Mesodermal cell (in vitro differentiated cells): ENCODE data around the gene DYSF.

ENCODE experiments used
- H3K27ac ChIP-seq: 2 replicates; pipeline ENCODE4 v1.7.0; 2013; ENCODE audit warnings: mild to moderate bottlenecking, low read depth, low read length, moderate library complexity; ENCODE audit not compliant: severe bottlenecking
- H3K36me3 ChIP-seq: 2 replicates; pipeline ENCODE4 v1.7.1; 2013; ENCODE audit warnings: mild to moderate bottlenecking, low read length, moderate library complexity; ENCODE audit not compliant: control insufficient read depth, insufficient read depth
- H3K4me1 ChIP-seq: one replicate; pipeline ENCODE4 v1.7.1; 2013; ENCODE audit warnings: mild to moderate bottlenecking, low read length; ENCODE audit not compliant: insufficient read depth, control insufficient read depth, poor library complexity, severe bottlenecking
- H3K4me3 ChIP-seq: 2 replicates; pipeline ENCODE4 v1.7.0; 2013; ENCODE audit warnings: low read length, control low read depth, mild to moderate bottlenecking; ENCODE audit not compliant: insufficient read depth, poor library complexity, severe bottlenecking; ENCODE audit errors: extremely low read depth
- H3K9me3 ChIP-seq: 2 replicates; pipeline ENCODE4 v1.7.1; 2013; ENCODE audit warnings: mild to moderate bottlenecking, low read length, moderate library complexity; ENCODE audit not compliant: control insufficient read depth
- WGBS, 2 experiments: methylation state at CpG; one replicate each; pipeline ENCODE4 v1.1.5; 2013; ENCODE audit warnings: missing lambda C conversion rate in 2 of 2; ENCODE audit not compliant: insufficient coverage in 2 of 2; 5-methylcytosine and 5-hydroxymethylcytosine counted together

The DYSF gene

GRCh38 chr2:71615767-71616730, 162.7 kb downstream of the DYSF start:
- Histone ChIP-seq H3K27ac (no peak overlapping the region), H3K4me3 (no peak overlapping the region), H3K36me3 (peaks cover 3% of the 10 kb centered on the region), H3K4me1 (no peaks in the 10 kb centered on the region), H3K9me3 (no peaks in the 10 kb centered on the region)
- 87 to 90% methylated on average over 9 of the region's 13 CpGs for WGBS, 2 experiments

GRCh38 chr2:71617266-71617665, 163.9 kb downstream of the DYSF start:
- Histone ChIP-seq H3K4me1 (no peaks in the 10 kb centered on the region), H3K27ac (no peak overlapping the region), H3K36me3 (peaks cover 1% of the 10 kb centered on the region), H3K9me3 (no peaks in the 10 kb centered on the region), H3K4me3 (no peak overlapping the region)
- WGBS, 2 experiments = 94 to 96% methylated on average over 5 of the region's 5 CpGs

GRCh38 chr2:71618327-71619113, 165.2 kb downstream of the DYSF start:
- Histone ChIP-seq H3K36me3 (no peaks in the 10 kb centered on the region), H3K4me3 (no peak overlapping the region), H3K4me1 (no peaks in the 10 kb centered on the region), H3K27ac (no peak overlapping the region), H3K9me3 (no peaks in the 10 kb centered on the region)
- WGBS, 2 experiments = 88 to 91% methylated on average over 11 to 12 of the region's 12 CpGs

GRCh38 chr2:71619230-71619741, 165.9 kb downstream of the DYSF start:
- peak overlapping the region; percentile 16 for H3K27ac ChIP-seq
- WGBS, 2 experiments = 84% methylated on average over 15 of the region's 15 CpGs
- H3K4me1 ChIP-seq = no peaks in the 10 kb centered on the region
- no peaks in the 10 kb centered on the region for H3K9me3 ChIP-seq
- H3K4me3 ChIP-seq = no peak overlapping the region
- no peaks in the 10 kb centered on the region for H3K36me3 ChIP-seq

- H3K36me3 ChIP-seq = no peaks in the 10 kb centered on the region
- H3K9me3 ChIP-seq = no peaks in the 10 kb centered on the region
- H3K4me3 ChIP-seq = no peak overlapping the region
- H3K4me1 ChIP-seq = no peaks in the 10 kb centered on the region
- no peak overlapping the region for H3K27ac ChIP-seq
- 91 to 96% methylated on average over 6 of the region's 6 CpGs for WGBS, 2 experiments
These were observed 166.8 kb downstream of the DYSF start for GRCh38 chr2:71620116-71620515.

- WGBS, 2 experiments = 91 to 96% methylated on average over 4 to 5 of the region's 5 CpGs
- H3K4me3 ChIP-seq = no peak overlapping the region
- H3K27ac ChIP-seq = no peak overlapping the region
- no peaks in the 10 kb centered on the region for H3K9me3 ChIP-seq
- H3K36me3 ChIP-seq = no peaks in the 10 kb centered on the region
- no peaks in the 10 kb centered on the region for H3K4me1 ChIP-seq
These were observed 167.5 kb downstream of the DYSF start for GRCh38 chr2:71620851-71621251.

- Histone ChIP-seq H3K27ac (no peak overlapping the region), H3K4me1 (peaks cover 4% of the 10 kb centered on the region), H3K4me3 (no peak overlapping the region), H3K36me3 (no peaks in the 10 kb centered on the region), H3K9me3 (no peaks in the 10 kb centered on the region)
These were observed 175.9 kb downstream of the DYSF start for GRCh38 chr2:71629273-71629672.

- peaks cover 4% of the 10 kb centered on the region for H3K4me1 ChIP-seq
- no peaks in the 10 kb centered on the region for H3K36me3 ChIP-seq
- whole genome bisulfite sequencing, 2 experiments = no CpG with 5 or more reads among the region's 2 CpGs
- no peaks in the 10 kb centered on the region for H3K9me3 ChIP-seq
- no peak overlapping the region for H3K4me3 ChIP-seq
- H3K27ac ChIP-seq = peak overlapping the region; percentile 55
These were observed 176.6 kb downstream of the DYSF start for GRCh38 chr2:71629771-71630453.

GRCh38 chr2:71630454-71631328, 177.3 kb downstream of the DYSF start:
- Histone ChIP-seq H3K4me3 (no peak overlapping the region), H3K9me3 (no peaks in the 10 kb centered on the region), H3K27ac (no peak overlapping the region), H3K36me3 (no peaks in the 10 kb centered on the region), H3K4me1 (peaks cover 4% of the 10 kb centered on the region)
- 100% methylated on average over 1 of the region's 2 CpGs; no CpG with 5 or more reads in 1 of the 2 experiments for WGBS, 2 experiments
